ENCODE measurements around the gene ITPR2. TPM values are rescaled to one million over a fixed set of nuclear protein-coding genes. Genes with fewer than 3 reads are reported as not detected.

ITPR2 gene
- total and polyA plus RNA-seq, 2 of the 13 experiments (the other 11 are each of a cell fraction or from before 2014, with no cell fraction given) = 31.9 to 81.9 TPM

DNA sequence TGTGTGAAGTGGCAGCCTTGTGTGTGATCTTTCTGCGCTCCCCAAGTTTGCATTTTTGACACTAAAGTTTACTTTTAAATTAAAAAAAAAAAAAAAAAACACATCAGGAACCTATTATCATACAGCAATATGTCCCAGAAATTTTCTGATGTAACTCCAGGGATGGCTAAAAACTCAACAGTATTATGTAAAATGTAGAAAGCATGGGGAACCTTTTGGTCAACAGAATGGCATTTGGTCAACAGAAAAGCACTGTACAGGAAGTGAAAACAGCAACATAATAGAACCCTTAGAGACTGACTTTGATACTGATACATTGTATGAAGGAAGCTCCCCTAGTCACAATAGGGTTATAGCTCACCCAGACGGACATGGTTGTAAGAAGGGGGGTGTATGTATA lies 224.3 kb downstream of the ITPR2 start:
- WGBS (ENCODE audit: low lambda C conversion rate) = 93% methylated on average over 2 of the region's 2 CpGs
- no peak overlapping the region for H3K4me2 ChIP-seq (ENCODE audit: low read depth, low read length)
- no peak overlapping the region for H2AFZ ChIP-seq (ENCODE audit: low read length)
- in situ Hi-C loops (cut with HindIII; ENCODE audit: extremely low pct_ligation_motif_present, low pct_unique_long_range_greater_than_20kb) (no loop called here), intact Hi-C loops (cut with micrococcal nuclease; ENCODE audit: unreplicated experiment) (no loop called here)
- H3K27ac ChIP-seq (ENCODE audit: extremely low read length, insufficient read depth, low read length) = no peak overlapping the region
- BruUV-seq (replicated peaks) = no TSS peak
- no peaks in the 10 kb centered on the region for H3K27me3 ChIP-seq (ENCODE audit: control insufficient read depth in 1 of 2, insufficient read depth in 2 of 2, low read length in 2 of 2)
- TF ChIP-seq ZNF883 (CRISPR knock-in tag; IDR thresholded peaks at IDR 0.05; ENCODE audit: not compliant biosample characterization) (no peak), EP300 (IDR thresholded peaks at IDR 0.05; ENCODE audit: low read depth in 2 of 2, low read length in 2 of 2) (no peak), EP300 (CRISPR knock-in tag; IDR thresholded peaks at IDR 0.05; ENCODE audit: borderline replicate concordance) (no peak), MBNL3 (CRISPR knock-in tag; conservative IDR thresholded peaks at IDR 0.05) (no peak), NKX3-1 (CRISPR knock-in tag; IDR thresholded peaks at IDR 0.05) (no peak), CBX5 (CRISPR knock-in tag; IDR thresholded peaks at IDR 0.05; ENCODE audit: borderline replicate concordance) (no peak), NFYC (CRISPR knock-in tag; IDR thresholded peaks at IDR 0.05) (no peak)
- TF ChIP-seq, protein P1, sequence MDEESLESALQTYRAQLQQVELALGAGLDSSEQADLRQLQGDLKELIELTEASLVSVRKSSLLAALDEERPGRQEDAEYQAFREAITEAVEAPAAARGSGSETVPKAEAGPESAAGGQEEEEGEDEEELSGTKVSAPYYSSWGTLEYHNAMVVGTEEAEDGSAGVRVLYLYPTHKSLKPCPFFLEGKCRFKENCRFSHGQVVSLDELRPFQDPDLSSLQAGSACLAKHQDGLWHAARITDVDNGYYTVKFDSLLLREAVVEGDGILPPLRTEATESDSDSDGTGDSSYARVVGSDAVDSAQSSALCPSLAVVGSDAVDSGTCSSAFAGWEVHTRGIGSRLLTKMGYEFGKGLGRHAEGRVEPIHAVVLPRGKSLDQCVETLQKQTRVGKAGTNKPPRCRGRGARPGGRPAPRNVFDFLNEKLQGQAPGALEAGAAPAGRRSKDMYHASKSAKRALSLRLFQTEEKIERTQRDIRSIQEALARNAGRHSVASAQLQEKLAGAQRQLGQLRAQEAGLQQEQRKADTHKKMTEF (CRISPR knock-in tag; IDR thresholded peaks at IDR 0.05) = no peak
- TF ChIP-seq, protein P2, sequence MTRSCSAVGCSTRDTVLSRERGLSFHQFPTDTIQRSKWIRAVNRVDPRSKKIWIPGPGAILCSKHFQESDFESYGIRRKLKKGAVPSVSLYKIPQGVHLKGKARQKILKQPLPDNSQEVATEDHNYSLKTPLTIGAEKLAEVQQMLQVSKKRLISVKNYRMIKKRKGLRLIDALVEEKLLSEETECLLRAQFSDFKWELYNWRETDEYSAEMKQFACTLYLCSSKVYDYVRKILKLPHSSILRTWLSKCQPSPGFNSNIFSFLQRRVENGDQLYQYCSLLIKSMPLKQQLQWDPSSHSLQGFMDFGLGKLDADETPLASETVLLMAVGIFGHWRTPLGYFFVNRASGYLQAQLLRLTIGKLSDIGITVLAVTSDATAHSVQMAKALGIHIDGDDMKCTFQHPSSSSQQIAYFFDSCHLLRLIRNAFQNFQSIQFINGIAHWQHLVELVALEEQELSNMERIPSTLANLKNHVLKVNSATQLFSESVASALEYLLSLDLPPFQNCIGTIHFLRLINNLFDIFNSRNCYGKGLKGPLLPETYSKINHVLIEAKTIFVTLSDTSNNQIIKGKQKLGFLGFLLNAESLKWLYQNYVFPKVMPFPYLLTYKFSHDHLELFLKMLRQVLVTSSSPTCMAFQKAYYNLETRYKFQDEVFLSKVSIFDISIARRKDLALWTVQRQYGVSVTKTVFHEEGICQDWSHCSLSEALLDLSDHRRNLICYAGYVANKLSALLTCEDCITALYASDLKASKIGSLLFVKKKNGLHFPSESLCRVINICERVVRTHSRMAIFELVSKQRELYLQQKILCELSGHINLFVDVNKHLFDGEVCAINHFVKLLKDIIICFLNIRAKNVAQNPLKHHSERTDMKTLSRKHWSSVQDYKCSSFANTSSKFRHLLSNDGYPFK (CRISPR knock-in tag; IDR thresholded peaks at IDR 0.05; ENCODE audit: borderline replicate concordance) = no peak
- TF ChIP-seq, protein P3, sequence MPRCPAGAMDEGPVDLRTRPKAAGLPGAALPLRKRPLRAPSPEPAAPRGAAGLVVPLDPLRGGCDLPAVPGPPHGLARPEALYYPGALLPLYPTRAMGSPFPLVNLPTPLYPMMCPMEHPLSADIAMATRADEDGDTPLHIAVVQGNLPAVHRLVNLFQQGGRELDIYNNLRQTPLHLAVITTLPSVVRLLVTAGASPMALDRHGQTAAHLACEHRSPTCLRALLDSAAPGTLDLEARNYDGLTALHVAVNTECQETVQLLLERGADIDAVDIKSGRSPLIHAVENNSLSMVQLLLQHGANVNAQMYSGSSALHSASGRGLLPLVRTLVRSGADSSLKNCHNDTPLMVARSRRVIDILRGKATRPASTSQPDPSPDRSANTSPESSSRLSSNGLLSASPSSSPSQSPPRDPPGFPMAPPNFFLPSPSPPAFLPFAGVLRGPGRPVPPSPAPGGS (CRISPR knock-in tag; IDR thresholded peaks at IDR 0.05) = no peak
- TF ChIP-seq, protein P4, sequence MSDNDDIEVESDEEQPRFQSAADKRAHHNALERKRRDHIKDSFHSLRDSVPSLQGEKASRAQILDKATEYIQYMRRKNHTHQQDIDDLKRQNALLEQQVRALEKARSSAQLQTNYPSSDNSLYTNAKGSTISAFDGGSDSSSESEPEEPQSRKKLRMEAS (IDR thresholded peaks at IDR 0.05) = no peak
- no peak overlapping the region for H3K9ac ChIP-seq (ENCODE audit: insufficient read depth, low read depth, low read length)
- no peaks in the 10 kb centered on the region for H3K4me1 ChIP-seq (ENCODE audit: insufficient read depth, low read length)
- no peaks in the 10 kb centered on the region for H3K9me3 ChIP-seq (ENCODE audit: low read length)
- POLR2A ChIA-PET = no interaction called here
- FAIRE-seq = no peak
- ATAC-seq = no peak
- no peak for DNase-seq (ENCODE audit: low spot score)
- H3K79me2 ChIP-seq (ENCODE audit: insufficient read depth, low read length) = no peaks in the 10 kb centered on the region
- peaks cover 4 to 38% of the 10 kb centered on the region in 2 experiments; a peak in 4 of 5 replicates for H3K36me3 ChIP-seq (replicated peaks in 1 of 2; ENCODE audit: control insufficient read depth in 1 of 2, insufficient read depth in 2 of 2, low read length in 2 of 2)
- H4K20me1 ChIP-seq (ENCODE audit: insufficient read depth, low read length) = no peaks in the 10 kb centered on the region
- no peak overlapping the region for H3K4me3 ChIP-seq (replicated peaks in 1 of 3; ENCODE audit: insufficient read depth in 1 of 3, low read depth in 2 of 3, low read length in 3 of 3)
- CTCF ChIA-PET (ENCODE audit: low intra/inter-chr PET ratio, low total read pairs) = no interaction called here
